Stimulated activated CD4-positive, alpha-beta T cell treated with anti-CD3 and anti-CD28 coated beads, TNF-alpha, amount 100 ng/mL, for 4 hours (primary cell): ENCODE measurements around the gene TMEM273.

Experiments
- DNase-seq, 3 experiments: peaks; one replicate each; pipeline ENCODE4 v3.0.0-alpha.2; 2020; ENCODE audit warnings: low read depth in 3 of 3

TMEM273 gene

DNA sequence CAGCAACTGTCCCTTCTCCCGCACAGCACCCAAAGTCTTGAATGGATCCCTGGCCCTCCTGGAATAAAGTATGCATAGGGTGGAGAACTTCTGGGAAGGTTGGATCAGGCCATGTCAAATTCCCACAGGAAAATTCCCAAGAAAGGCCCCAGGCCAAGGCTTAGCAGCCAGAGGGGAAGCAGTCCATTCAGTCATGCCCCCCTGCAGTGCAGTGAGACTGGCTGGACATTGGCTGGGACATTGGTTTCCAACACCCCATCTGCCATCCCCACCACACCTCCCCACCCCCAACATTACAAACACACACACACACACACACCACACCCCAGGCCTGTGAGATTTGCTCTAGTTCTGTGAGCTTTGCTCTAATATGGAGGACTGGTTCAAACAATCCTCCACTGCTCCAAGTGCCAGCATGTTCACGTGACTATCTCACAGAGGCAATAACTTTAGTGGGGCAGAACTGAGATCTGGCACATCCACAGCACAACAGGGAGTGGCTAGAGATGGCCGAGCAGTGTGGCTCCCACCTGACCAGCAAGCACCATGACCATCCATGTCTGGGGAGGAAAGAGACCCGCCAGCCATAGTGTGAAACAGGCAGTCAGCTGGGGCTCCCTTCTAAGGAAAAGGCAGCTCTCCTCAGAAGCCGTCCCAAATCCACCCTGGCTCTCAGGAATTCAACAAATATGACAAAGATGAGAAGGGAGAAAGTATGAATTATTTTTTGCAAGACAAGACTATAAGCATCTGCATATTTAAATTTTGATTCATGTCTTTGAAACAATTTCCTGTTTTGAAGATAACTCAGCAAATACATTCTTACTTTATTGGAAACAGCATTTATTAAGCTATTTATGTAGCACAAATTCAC, 47.6 kb downstream of the TMEM273 start:
- no peak for DNase-seq

DNA sequence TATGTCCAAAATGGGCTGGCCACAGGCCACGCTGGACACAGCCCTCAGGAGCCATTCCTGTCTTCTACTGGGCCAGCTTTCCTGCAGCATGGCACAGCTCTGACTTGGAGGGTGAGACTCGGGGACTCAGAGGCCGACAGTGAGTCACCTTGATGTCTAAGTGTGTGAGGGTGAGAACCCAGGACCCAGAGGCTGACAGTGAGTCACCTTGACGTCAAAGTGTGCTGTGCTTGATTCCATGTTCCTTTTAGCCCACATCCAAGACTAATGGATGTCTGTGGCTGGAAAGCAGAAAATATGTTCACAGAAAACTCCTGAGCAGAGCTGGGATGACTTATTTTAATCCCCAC, 48.4 kb downstream of the TMEM273 start:
- no peak for DNase-seq

DNA sequence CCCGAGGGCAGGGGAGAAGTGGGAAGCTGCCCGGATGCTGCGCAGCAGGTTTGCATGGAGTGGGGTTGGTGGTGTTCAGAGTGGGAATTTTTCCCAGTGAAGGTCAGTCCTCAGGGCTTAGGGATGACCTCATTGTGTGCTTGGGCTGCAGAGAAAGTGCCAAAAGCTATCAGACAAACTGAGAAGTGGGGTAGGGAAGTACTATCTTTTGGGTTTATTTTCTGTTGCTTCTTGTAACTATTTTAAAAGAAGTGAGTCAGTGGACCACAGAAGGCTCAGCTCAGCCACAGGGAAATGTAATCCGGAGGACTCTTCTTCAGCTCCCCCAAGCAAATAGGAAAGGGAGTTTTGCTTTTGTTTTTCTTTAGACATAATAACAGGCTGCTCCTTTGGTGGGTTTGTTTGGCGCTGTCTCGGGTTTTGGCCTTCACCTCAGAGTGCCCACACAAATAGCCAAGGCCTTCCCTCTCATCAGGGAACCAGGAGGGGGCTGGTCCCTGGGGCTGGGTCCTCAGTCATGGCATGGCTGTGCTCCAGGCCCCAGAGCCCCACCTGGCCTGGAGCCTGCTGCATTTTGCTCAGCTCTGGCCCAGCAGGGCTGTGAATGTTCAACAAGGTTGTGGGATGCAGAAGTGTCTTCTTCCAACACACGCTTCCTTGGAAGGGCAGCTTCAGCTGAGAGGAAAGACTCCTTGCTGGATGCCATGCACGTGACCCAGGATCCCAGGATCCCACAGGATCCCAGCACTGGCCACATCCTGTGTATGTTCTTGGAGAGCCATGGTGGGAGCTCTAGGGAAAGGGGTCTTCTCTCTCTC, 49.0 kb downstream of the TMEM273 start:
- DNase-seq, result no peak

DNA sequence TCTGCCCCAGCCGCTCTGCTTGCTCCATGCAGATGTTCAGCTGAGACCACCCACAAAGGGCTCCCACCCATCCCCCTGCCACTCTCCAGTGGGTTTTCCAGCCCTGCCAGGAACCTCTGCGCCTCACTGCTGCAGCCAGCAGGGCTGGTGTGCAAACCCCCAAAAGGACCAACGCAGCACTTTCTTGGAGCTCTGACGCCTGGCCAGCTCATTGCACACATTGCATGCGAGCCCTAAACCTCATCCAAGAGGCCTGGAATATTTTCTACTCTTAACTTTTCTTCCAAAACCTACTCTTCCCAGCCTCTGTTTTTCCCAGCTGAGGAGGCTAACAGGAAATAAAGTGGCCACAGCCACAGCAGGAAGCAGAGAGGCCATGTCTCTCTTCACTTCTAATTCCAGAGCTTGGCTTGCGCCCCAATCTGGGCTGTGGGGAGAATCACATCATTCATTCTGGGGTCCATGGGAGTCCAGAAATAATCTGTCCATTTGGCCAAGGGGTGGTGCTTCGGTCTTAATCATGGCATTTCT, 49.8 kb downstream of the TMEM273 start:
- no peak for DNase-seq

DNA sequence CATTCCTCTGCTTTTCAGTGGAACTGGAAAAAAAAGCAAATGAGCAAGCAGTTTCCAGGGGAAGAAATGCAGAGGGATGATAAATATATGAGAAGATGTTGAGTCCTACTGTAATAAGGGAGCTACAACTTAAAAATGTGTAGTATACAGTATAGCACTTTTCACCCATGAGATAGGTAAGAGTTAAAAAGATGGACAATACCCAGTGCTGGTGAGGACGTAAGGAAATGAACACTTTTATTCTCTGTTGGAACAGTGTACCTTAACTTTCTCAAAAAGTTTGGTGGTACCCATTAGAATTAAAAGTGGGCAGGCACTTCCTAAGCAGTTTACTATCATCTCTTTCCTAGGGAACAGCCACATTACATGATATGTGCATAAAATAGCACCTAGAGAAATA, 51.7 kb downstream of the TMEM273 start:
- DNase-seq, result no peak

DNA sequence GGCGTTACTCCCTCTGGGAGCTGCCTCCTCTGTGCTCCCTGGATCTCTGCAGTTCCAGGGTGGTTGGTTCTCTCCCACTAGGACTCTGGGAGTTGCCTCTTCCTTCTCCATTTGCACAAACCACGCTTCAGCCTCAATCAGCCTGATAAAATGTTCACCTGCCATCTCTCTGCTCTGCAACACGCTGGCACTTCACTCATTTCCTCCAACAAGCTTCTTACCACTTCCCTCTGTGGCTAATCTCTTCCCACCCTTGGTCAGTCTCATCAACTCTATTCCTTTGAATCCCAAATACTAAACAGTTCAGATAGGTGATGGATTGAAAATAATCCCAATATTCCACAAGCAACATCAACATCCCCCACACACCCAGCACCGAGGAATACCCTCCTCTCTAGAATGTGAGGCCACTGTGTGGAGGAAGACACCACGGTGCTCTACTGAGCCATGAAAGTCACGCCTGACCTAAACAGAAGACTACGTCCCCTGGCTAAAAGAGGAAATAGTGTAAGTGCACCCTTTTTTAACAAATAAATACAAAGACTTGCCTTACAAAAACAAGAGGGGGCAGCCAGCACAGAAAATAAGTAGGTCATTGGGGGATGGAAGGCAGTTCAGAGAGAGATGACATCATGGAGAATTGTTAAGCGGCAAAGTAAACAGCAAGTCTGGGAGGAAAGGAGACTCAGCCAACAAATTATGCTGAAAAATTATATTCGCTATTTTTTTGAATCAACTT, 52.4 kb downstream of the TMEM273 start:
- no peak for DNase-seq

DNA sequence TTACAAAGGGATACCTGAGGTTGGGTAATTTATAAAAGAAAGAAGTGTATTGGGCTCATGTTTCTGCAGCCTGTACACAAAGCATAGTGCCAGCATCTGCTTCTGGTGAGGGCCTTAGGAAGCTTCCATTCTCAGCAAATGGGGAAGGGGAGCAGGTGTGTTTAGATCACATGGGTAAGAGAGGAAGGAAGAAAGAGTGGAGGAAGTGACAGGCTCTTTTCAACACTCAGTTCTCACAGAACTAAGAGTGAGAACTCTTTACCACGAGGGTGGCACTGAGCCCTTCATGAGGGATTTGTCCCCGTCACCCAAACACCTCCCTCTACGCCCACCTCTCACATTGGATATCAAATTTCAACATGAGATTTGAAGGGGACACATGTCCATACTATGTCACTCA, 53.9 kb downstream of the TMEM273 start:
- DNase-seq, result no peak

DNA sequence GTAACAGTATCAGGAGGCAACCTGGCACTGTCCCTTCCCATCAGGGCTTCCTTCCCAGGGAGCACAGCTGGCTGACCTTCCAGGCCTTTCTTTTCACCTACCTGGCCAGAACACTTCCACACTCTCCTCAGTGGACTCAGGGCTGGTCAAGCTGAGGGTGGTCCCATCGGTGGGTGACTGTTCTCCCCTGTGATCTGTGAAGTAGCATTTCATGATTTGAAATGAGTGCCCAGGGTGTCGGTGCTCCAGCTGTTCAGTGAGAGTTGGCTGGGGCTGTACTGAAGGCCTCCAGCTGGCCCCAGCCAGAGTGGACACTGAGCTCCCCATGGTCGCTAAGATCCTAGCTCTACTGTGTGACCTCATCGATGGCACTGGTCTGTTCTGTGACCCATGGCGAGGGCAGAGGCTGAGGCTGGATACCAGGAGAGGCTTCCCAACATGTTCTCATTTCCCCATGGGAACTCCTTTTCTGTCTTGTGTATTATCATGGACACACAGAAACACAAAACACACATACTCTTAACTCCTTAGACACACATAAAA, 54.4 kb downstream of the TMEM273 start, which contains the start of gene FAM170B:
TSS of gene FAM170B (minus strand) at position 316 of the 543 bp plus-strand sequence. CDS start at position 213, 103 bp downstream.
- DNase-seq, result no peak

DNA sequence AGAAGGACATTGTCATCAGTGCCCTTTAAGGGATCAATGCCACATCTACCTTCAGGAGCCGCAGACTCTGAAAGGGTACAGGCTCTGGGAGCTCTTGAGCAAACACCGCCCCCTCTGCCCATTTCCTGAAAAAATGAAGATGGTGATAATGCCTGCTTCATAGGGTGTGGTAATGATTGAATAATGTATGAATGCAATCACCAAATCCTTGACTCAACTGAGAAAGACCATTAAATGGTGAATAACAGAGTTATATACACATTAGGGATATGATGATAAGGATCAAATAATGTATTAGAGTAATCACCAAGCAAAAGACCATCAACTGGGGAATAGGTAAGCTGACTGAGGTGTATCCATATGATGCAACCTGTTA, 55.8 kb downstream of the TMEM273 start:
- no peak for DNase-seq

DNA sequence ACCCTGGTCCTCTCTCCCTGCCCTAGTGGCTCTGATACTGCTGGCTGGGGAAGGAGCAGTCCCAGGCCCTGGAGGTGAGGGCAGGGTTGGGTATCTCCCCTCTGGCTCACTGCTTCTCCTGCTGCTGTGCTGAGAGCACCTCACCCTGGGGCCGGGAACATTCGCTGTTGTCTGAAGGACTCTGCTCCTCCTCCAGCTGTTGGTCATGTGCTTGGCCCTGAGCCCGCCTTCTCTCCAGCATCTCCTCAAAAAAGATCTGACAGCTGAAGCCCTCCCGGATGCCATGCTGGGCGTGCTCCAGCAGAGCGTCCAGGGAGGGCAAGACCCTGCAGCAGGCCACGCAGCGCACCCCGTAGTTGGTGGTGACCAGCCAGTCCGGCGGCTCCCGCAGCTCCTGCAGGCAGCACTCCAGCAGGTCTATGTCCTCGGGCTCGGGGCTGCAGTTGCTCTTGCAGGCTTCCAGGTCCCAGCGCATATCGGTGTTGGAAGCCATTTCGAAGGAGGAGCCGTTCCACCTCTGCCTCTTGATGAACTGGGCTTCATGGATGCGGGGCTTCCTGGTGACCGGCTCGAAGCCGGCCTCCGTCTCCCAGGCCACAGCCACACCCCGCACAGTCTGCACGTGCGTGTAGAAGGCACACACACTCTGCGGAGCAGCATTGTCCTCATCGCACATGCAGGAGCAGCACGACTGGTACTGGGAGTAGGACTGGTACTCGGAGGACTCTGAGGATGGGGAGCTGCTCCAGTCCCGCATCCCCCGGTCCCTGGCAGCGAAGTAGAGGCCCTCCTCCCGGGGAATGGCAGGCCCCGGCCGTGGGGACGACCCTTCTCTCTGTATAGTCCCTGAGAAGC, 56.5 kb downstream of the TMEM273 start:
- no peak for DNase-seq

DNA sequence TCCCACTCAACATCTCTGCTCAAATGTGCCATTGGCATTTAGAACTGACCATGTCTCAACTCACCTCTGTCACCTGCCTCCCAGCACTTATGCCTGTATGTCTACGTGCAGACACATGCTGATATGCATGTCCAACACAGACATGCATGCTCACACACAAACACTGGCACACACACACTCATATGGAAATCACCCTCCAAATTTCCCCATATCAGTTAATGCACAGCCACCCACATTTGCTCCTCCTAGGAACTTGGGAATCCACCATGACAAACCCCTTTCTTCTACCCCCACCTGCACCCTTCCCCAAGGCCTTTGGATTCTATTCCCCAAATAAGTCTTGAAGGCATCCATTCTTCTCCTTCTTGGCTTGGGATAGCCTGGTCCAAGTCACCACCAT, 58.8 kb downstream of the TMEM273 start:
- DNase-seq, result no peak

DNA sequence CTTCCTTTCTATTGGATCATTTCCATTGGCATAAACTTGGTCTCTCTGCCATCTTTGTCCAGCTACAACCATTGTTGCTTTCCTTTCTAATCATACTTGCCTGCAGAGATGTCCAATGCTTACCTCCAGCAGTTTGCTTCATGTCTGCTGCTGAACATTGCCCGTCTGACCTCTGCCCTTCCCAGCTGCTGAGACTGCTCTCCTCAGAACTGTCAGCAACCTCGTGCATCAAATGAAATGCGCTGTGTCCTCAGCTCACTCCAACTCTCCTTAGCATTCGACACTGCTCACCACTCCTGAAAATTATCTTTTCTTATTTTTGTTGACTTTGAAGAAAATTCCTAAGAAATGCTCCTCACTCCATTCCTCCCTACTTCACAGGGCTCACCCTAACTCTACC, 59.3 kb downstream of the TMEM273 start:
- no peak for DNase-seq

DNA sequence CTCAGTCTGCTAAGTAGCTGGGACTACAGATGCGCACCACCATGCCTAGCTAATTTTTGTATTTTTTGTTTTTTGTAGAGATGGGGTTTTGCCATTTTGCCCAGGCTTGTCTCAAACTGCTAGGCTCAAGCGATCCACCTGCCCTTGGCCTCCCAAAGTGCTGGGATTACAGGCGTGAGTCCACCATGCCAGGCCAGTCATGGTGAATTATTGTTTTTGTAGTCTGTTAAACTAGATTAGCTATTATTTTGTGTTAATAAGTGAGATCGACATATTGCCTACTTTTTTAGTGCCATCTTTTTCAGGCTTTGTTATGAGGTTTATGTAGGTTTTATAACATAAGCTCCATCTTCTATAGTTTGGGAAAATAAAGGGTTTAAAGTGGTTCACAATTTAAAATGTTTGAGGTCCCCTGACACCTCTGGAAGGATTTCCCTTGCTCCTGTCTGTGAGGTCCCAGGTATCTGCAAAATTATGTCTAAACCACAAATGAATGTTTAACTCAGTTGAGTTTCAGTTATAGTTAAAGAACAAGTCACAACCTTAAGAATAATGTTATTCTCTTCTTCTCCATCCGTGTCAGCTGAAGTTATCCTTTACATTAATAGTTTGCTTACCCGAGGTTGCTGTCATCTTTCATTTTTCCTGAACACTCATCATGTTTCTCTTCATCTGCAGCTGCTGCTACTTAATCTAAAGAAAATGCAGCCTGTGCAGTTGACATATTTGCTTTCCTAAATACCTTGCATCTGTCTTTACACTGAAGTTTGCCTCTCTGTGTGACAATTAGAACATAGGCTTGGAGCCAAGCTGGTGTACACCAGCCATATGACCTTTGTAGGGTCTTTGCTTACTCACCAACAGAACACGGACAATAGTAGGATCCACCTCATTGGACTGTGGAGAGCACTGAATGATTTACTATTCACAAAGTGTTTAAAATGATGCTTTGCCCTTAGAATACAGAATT, 63.9 kb downstream of the TMEM273 start:
- DNase-seq, result no peak

DNA sequence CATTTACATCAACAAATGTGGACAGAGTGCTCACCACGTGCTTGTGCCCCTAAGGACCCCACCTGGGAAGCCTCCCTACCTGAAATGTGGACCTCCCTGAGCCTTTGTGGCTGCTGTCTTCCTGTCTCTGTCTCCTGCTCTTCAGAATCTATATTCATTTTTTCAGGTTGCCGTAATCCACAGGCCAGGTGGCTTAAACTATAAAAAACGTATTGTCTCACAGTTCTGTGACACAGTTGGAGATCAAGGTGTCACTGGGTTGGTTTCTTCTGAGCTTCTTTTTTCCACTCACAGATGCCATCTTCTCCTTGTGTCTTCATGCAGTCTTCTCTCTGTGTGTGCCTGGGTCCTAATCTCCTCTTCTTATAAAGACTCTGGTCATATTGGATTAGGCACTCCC, 67.3 kb downstream of the TMEM273 start:
- DNase-seq, result no peak

DNA sequence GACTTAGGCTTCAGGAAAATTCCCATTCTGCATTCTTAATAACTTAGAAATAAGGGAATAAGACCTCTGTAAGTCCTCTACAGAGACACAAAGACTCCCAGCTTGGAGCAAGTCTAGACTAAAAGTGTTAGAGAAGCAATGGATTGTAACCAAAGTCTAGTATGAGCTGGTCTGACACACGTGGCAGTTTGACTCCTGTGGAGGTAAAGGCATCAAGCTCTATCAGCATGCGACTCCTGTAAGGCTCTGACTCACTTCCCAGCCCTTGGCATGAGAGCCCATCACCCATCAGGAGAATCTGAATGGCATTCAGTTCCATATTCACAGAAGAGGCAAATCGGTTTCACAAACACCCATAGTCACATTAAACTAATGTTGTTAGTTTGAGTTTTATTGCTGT, 68.4 kb downstream of the TMEM273 start:
- DNase-seq, result no peak

DNA sequence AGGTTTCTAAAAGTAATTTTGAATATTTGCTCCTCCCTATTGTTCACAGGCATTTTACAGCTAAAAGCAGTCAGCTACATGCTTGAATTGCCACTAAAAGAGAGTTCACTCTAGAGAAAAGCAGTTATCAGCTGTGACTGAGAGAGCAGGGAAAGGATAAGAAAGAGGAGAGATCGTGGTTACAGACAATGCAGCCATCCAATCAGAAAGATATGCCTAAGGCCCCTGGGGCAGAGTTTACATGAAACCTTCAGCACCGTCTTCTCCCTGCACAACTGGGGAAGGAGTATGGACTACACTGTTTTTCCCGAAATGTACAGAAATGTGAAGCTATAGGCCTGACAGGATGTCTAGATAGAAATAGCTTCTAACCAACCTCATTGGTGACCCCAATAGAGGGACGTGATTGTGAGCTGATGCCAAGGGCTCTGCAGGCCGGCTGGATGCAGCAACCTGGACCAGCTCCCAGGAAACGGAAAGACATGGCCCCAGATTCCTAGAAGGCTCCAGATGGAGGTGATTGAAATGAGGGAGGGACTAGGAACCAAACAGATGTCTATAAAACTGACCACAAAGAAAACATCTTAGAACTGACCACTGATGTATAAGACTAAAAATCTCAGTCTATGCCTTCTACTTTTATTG, 69.6 kb downstream of the TMEM273 start:
- no peak for DNase-seq

DNA sequence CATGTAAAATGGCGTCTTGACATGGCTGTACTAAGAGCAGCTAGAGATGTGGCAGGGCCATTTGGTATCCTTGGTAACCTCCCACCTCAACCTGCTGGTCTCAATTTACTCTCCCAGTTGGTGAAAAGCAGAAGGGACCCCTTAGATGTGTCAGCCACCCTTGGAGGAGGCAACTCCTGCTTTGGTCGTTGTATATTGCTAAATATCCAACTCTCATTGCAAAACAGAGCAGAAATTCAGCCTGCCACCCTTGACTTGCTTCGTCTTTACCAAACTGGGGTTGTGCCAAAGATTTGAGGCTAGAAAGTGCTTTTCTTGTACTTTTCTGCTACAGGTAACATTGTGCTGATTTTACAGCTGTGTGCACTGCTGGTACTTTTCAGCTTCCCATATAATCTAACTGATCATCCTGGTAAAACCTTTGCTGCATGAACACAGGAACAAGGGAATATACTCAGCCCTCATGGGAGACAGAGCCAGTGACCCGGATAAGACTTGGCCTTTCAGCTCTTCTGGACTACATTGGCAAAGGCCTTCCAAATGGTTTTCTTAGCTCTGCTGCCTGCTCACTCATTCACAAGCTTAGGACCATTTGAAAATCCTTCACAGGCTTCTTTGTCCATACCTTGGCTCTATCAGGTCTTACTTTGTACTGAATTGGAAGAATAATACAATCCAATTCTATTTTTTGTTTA, 70.7 kb downstream of the TMEM273 start:
- DNase-seq, result no peak
